Measurements from ENCODE around the gene CTBP1.

The CTBP1 gene

GRCh38 chr4:1212546-1213335 is 36.2 kb downstream of the CTBP1 start:
- TF ChIP-seq CREB1 (IDR thresholded peaks at IDR 0.05; ENCODE audit: low read depth) (no peak), RAD21 (IDR thresholded peaks at IDR 0.05; ENCODE audit: low read depth) (no peak), TAF1 (IDR thresholded peaks at IDR 0.05; ENCODE audit: low read depth) (no peak), ZBTB7A (IDR thresholded peaks at IDR 0.05; ENCODE audit: low read depth) (no peak), EP300 (IDR thresholded peaks at IDR 0.05; ENCODE audit: borderline replicate concordance) (no peak)
- TF ChIP-seq, protein P1, sequence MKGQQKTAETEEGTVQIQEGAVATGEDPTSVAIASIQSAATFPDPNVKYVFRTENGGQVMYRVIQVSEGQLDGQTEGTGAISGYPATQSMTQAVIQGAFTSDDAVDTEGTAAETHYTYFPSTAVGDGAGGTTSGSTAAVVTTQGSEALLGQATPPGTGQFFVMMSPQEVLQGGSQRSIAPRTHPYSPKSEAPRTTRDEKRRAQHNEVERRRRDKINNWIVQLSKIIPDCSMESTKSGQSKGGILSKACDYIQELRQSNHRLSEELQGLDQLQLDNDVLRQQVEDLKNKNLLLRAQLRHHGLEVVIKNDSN (IDR thresholded peaks at IDR 0.05): no peak

DNA sequence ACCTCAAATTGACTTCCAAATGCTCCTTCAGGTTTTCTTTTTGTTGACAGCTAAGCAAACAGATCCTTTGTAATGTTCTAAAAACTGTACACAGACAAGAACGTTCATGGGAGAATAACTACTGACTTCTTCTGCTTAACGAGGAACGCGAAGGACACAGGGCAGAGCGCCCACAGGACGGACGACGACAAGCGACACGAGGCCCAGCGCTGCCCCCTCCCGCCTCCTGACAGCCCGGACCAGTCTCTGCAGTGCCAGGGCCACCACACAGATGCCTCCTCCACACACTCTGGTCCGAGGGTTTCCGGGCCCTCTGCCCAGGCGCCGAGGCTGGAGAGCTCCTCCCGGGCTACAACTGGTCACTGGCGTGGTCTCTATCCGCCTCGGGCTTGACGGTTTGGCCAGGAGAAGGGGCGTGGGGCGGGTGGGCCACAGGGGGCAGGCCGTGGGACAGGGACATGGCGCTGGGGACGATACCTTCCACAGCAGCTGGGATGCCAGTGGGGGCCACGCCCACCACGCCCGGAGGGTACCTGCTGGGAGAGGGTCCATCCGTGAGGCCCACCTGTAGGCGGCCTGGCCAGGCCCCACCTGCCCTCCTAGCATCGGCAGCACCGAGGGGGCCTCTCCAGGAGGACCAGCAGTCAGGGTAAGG is 36.9 kb downstream of the CTBP1 start:
- TF ChIP-seq TAF1 (IDR thresholded peaks at IDR 0.05; ENCODE audit: low read depth): no peak
- no peak for TF ChIP-seq TCF12 (IDR thresholded peaks at IDR 0.05; ENCODE audit: low read depth)
- TF ChIP-seq RAD21 (IDR thresholded peaks at IDR 0.05; ENCODE audit: low read depth): no peak
- TF ChIP-seq CREB1 (IDR thresholded peaks at IDR 0.05; ENCODE audit: low read depth): no peak
- TF ChIP-seq EP300 (IDR thresholded peaks at IDR 0.05; ENCODE audit: borderline replicate concordance): no peak
- TF ChIP-seq FOXM1 (IDR thresholded peaks at IDR 0.05; ENCODE audit: borderline replicate concordance, low read depth): no peak
- TF ChIP-seq TEAD4 (IDR thresholded peaks at IDR 0.05): no peak

GRCh38 chr4:1211371-1211770 is 37.6 kb downstream of the CTBP1 start:
- no peak for TF ChIP-seq FOXM1 (IDR thresholded peaks at IDR 0.05; ENCODE audit: borderline replicate concordance, low read depth)
- TF ChIP-seq ZBTB7A (IDR thresholded peaks at IDR 0.05; ENCODE audit: low read depth): no peak
- no peak for TF ChIP-seq CREB1 (IDR thresholded peaks at IDR 0.05; ENCODE audit: low read depth)
- TF ChIP-seq NFIC (IDR thresholded peaks at IDR 0.05): no peak

GRCh38 chr4:1210971-1211370 is 38.0 kb downstream of the CTBP1 start:
- TF ChIP-seq FOXM1 (IDR thresholded peaks at IDR 0.05; ENCODE audit: borderline replicate concordance, low read depth) (no peak), MAX (IDR thresholded peaks at IDR 0.05) (no peak), YY1 (IDR thresholded peaks at IDR 0.05; ENCODE audit: low read depth) (no peak), EP300 (IDR thresholded peaks at IDR 0.05; ENCODE audit: borderline replicate concordance) (no peak), EGR1 (IDR thresholded peaks at IDR 0.05) (no peak), CEBPB (IDR thresholded peaks at IDR 0.05) (no peak), TCF12 (IDR thresholded peaks at IDR 0.05; ENCODE audit: low read depth) (no peak), NFIC (IDR thresholded peaks at IDR 0.05) (no peak), CREB1 (IDR thresholded peaks at IDR 0.05; ENCODE audit: low read depth) (no peak), TAF1 (IDR thresholded peaks at IDR 0.05; ENCODE audit: low read depth) (no peak), ZBTB7A (IDR thresholded peaks at IDR 0.05; ENCODE audit: low read depth) (no peak), RAD21 (IDR thresholded peaks at IDR 0.05; ENCODE audit: low read depth) (no peak), TEAD4 (IDR thresholded peaks at IDR 0.05) (no peak)
- TF ChIP-seq, protein P2, sequence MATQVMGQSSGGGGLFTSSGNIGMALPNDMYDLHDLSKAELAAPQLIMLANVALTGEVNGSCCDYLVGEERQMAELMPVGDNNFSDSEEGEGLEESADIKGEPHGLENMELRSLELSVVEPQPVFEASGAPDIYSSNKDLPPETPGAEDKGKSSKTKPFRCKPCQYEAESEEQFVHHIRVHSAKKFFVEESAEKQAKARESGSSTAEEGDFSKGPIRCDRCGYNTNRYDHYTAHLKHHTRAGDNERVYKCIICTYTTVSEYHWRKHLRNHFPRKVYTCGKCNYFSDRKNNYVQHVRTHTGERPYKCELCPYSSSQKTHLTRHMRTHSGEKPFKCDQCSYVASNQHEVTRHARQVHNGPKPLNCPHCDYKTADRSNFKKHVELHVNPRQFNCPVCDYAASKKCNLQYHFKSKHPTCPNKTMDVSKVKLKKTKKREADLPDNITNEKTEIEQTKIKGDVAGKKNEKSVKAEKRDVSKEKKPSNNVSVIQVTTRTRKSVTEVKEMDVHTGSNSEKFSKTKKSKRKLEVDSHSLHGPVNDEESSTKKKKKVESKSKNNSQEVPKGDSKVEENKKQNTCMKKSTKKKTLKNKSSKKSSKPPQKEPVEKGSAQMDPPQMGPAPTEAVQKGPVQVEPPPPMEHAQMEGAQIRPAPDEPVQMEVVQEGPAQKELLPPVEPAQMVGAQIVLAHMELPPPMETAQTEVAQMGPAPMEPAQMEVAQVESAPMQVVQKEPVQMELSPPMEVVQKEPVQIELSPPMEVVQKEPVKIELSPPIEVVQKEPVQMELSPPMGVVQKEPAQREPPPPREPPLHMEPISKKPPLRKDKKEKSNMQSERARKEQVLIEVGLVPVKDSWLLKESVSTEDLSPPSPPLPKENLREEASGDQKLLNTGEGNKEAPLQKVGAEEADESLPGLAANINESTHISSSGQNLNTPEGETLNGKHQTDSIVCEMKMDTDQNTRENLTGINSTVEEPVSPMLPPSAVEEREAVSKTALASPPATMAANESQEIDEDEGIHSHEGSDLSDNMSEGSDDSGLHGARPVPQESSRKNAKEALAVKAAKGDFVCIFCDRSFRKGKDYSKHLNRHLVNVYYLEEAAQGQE (IDR thresholded peaks at IDR 0.05; ENCODE audit: low read depth): no peak
- TF ChIP-seq, protein P1 (IDR thresholded peaks at IDR 0.05): no peak

DNA sequence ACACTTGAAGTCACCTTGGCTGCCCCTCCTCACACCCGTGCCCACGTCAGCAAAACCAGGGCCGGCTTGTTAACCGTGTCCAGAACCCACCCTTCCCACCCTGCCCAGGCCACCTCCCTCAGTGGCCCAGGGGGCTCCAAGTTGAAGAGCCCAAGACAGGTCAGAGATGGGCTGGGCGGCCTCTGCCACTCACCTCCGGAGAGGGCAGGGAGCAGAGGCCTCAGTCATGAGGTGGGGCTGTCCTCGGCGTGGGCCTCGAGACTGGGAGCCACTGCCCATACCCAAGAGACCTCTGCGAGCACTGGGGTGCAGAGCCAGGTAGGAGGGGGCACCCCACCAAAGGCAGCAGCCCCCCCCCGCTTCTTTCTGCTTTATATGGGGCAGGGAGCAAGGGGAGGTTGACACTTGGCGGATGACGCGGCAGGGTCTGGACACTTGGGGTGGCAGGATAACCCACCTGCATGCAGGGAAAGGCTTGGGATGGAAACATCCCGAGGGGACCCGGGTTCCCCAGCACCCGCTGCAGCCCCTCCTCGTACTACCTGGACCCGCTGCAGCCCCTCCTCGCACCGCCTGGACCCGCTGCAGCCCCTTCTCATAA is 38.6 kb downstream of the CTBP1 start:
- TF ChIP-seq TCF12 (IDR thresholded peaks at IDR 0.05; ENCODE audit: low read depth) (no peak), TAF1 (IDR thresholded peaks at IDR 0.05; ENCODE audit: low read depth) (no peak), EGR1 (IDR thresholded peaks at IDR 0.05) (no peak), CEBPB (IDR thresholded peaks at IDR 0.05) (no peak), FOXM1 (IDR thresholded peaks at IDR 0.05; ENCODE audit: borderline replicate concordance, low read depth) (no peak), TEAD4 (IDR thresholded peaks at IDR 0.05) (no peak)

GRCh38 chr4:1209821-1210220 is 39.1 kb downstream of the CTBP1 start:
- TF ChIP-seq CEBPB (IDR thresholded peaks at IDR 0.05): no peak
- no peak for TF ChIP-seq TCF12 (IDR thresholded peaks at IDR 0.05; ENCODE audit: low read depth)
- TF ChIP-seq FOXM1 (IDR thresholded peaks at IDR 0.05; ENCODE audit: borderline replicate concordance, low read depth): no peak
- no peak for TF ChIP-seq RAD21 (IDR thresholded peaks at IDR 0.05; ENCODE audit: low read depth)
- TF ChIP-seq, protein P2 (IDR thresholded peaks at IDR 0.05; ENCODE audit: low read depth): no peak
- TF ChIP-seq MAX (IDR thresholded peaks at IDR 0.05): no peak
- no peak for TF ChIP-seq ZBTB7A (IDR thresholded peaks at IDR 0.05; ENCODE audit: low read depth)
- no peak for TF ChIP-seq CREB1 (IDR thresholded peaks at IDR 0.05; ENCODE audit: low read depth)
- TF ChIP-seq, protein P1 (IDR thresholded peaks at IDR 0.05): no peak
- no peak for TF ChIP-seq YY1 (IDR thresholded peaks at IDR 0.05; ENCODE audit: low read depth)
- TF ChIP-seq EP300 (IDR thresholded peaks at IDR 0.05; ENCODE audit: borderline replicate concordance): no peak
